Type B pancreatic cell (in vitro differentiated cells): ENCODE data around the gene ESRRB. TPM values are rescaled to one million over a fixed set of nuclear protein-coding genes. Genes with fewer than 3 reads are reported as not detected.
A peak's percentile ranks its signal among the peaks of the same experiment; 100 is the strongest.

Experiments
- DNase-seq: peaks from one replicate; pipeline ENCODE4 v3.0.0; 2021; ENCODE audit warnings: mixed read lengths; ENCODE audit not compliant: unreplicated experiment; ENCODE audit errors: extremely low spot score
- H3K27ac Mint-ChIP-seq: 2 replicates; pipeline ENCODE4 v1.8.0; 2021; ENCODE audit warnings: mild to moderate bottlenecking, mixed read lengths
- H3K27me3 Mint-ChIP-seq: 2 replicates; pipeline ENCODE4 v1.8.0; 2021; ENCODE audit warnings: mixed read lengths
- H3K36me3 Mint-ChIP-seq: 2 replicates; pipeline ENCODE4 v1.8.0; 2021; ENCODE audit warnings: mixed read lengths
- H3K4me1 Mint-ChIP-seq: one replicate; pipeline ENCODE4 v1.8.0; 2021; ENCODE audit warnings: mixed read lengths; ENCODE audit not compliant: unreplicated experiment
- H3K4me3 Mint-ChIP-seq: 2 replicates; pipeline ENCODE4 v1.8.0; 2021; ENCODE audit warnings: mild to moderate bottlenecking, mixed read lengths
- H3K9me3 Mint-ChIP-seq: 2 replicates; pipeline ENCODE4 v1.8.0; 2021; ENCODE audit warnings: mixed read lengths
- CTCF ChIP-seq: fragments of 200-600 bp; sonication (generic); conservative IDR thresholded peaks from 2 replicates; pipeline ENCODE4 v1.5.0; 2021; ENCODE audit warnings: antibody characterized with exemption, mild to moderate bottlenecking
- total RNA-seq: library from RNA; stranded (reverse); gene quantifications from 2 replicates; pipeline ENCODE4 v1.2.1, GENCODE V29; 2021; ENCODE audit warnings: low replicate concordance

Gene ESRRB
- total RNA-seq, 1 donor from 2014 or later, result 0.94 TPM

DNA sequence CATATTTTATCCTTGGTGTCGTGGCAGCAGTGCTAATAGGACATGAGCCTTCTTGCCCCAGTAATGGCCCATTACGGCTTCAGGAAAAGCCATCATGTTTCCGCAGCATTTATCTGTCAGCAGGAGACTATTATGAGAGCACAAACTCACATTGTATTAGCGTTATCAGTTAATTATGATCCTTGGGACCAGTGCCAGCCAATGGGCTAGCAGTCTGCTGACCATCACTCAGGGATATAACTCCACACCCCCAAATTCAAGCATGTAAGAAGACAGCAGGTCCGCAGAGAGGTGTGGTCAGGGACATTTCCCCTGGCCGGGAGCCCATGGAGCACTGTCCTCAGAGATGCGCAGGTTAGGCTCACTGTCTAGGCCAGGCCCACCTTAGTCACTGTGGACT, 4.9 kb upstream of the ESRRB start:
- Mint-ChIP-seq H3K9me3 (no peaks in the 10 kb centered on the region), H3K4me1 (peaks cover under 1% of the 10 kb centered on the region), H3K27ac (no peak overlapping the region), H3K27me3 (peaks cover 74% of the 10 kb centered on the region), H3K36me3 (no peaks in the 10 kb centered on the region), H3K4me3 (no peak overlapping the region)
- no peak for TF ChIP-seq CTCF
- DNase-seq, result no peak

DNA sequence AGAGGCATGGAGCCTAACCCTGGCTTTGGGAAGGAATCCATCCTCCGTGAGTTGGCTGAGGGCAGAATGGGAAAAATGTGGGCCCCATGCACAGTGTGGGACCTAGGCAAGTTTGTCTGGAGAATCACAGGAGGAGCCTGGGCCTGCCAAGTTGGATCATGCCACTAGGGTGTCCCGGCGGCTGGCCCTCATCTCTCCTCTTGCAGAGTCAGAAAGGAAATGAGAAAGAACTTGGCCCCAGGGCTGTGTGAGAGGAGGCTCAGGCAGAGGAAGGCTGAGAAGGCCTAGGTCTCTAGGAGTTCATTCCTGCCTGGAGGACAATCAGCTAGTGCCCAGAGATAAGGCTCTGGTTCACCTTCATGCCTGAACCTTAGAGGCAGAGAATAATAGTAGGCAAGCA, 2.5 kb upstream of the ESRRB start:
- H3K9me3 Mint-ChIP-seq, result no peaks in the 10 kb centered on the region
- peaks cover 10% of the 10 kb centered on the region for H3K4me1 Mint-ChIP-seq
- H3K27ac Mint-ChIP-seq, result no peak overlapping the region
- no peak for DNase-seq
- no peaks in the 10 kb centered on the region for H3K36me3 Mint-ChIP-seq
- no peak overlapping the region for H3K4me3 Mint-ChIP-seq
- H3K27me3 Mint-ChIP-seq, result peaks cover 82% of the 10 kb centered on the region
- no peak for TF ChIP-seq CTCF

- H3K36me3 Mint-ChIP-seq, result no peaks in the 10 kb centered on the region
- no peak for DNase-seq
- peak overlapping the region; percentile 90 for H3K4me3 Mint-ChIP-seq
- TF ChIP-seq CTCF, result no peak
- peaks cover 10% of the 10 kb centered on the region for H3K4me1 Mint-ChIP-seq
- no peaks in the 10 kb centered on the region for H3K9me3 Mint-ChIP-seq
- H3K27ac Mint-ChIP-seq, result no peak overlapping the region
- H3K27me3 Mint-ChIP-seq, result peaks cover 94% of the 10 kb centered on the region
These were observed 453 bp upstream of the ESRRB start for GRCh38 chr14:76375484-76375883.

DNA sequence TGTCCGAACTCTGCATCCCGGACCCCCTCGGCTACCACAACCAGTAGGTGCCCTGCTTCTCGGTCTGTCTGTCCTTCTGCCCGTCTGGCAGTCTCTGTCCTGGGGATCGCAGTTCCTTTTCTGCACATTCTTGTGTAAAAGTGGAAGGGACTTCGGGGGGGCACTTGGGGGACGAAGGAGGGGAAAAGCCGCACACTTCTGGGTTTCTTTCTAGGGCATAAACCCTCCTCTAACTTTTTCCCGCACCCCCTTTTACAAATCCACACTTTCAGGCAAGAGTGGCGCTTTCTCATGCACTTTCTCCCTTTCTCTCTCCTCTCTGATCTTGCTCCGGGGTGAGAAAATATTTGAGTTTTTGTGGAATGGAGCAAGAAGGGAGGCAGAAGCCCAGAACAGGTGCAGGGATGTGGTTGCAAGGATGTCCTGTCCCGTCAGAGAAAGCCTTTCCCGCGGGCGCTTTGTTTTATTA, 506 bp downstream of the ESRRB start:
- Mint-ChIP-seq H3K4me3 (peak overlapping the region; percentile 90), H3K27me3 (peaks cover 96% of the 10 kb centered on the region), H3K27ac (no peak overlapping the region), H3K36me3 (no peaks in the 10 kb centered on the region), H3K9me3 (no peaks in the 10 kb centered on the region), H3K4me1 (peaks cover 10% of the 10 kb centered on the region)
- no peak for DNase-seq
- no peak for TF ChIP-seq CTCF

DNA sequence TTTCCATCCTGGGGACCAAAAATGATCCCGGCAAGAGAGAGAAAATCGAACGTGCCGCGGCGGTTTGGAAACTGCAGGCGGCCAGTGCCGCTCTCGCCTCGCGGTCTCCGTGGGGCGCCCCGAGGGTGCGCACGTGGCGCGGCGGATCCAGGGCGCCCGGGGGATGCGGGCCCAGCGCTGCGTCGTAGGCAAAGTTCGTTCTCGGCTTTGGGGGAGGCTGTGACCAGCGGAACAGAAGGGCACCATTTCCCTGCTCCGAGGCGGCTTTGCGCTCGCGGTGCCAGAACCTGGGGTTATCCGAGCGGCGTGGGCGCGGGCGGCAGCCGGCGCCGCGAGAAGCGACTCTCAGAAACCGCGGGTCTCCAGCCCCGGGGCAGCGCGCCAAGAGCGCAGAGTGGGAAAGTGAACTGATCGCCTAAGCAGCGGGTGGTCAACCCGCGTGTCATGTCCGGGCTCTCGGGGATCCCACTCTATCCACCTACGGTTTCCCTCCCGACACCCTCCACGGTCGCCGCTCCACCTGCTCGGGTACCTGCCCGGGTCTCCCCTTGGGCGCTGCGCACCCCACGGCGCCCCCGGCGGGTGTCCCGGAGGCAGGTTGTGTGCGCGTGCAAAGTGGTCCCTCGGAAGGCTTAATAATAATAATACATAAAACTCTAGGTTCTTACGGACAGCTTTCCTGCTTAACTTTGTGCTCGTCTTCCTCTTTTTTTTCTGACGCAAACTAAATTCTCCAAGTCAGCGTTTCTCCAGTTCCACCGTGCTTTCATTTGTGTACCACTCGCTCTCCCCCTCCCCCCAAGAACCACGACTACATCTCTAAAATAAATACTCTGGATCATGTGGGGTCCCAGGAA, 1.2 kb downstream of the ESRRB start:
- DNase-seq, result no peak
- peak overlapping the region; percentile 90 for H3K4me3 Mint-ChIP-seq
- no peak for TF ChIP-seq CTCF
- H3K4me1 Mint-ChIP-seq, result peaks cover 10% of the 10 kb centered on the region
- no peak overlapping the region for H3K27ac Mint-ChIP-seq
- no peaks in the 10 kb centered on the region for H3K36me3 Mint-ChIP-seq
- H3K9me3 Mint-ChIP-seq, result no peaks in the 10 kb centered on the region
- peaks cover 96% of the 10 kb centered on the region for H3K27me3 Mint-ChIP-seq
